Islet precursor cell (in vitro differentiated cells): ENCODE results near the gene AFMID.

Source experiments
- DNase-seq: peaks from one replicate; pipeline ENCODE4 v3.0.0-alpha.2; 2018

Gene AFMID

DNA sequence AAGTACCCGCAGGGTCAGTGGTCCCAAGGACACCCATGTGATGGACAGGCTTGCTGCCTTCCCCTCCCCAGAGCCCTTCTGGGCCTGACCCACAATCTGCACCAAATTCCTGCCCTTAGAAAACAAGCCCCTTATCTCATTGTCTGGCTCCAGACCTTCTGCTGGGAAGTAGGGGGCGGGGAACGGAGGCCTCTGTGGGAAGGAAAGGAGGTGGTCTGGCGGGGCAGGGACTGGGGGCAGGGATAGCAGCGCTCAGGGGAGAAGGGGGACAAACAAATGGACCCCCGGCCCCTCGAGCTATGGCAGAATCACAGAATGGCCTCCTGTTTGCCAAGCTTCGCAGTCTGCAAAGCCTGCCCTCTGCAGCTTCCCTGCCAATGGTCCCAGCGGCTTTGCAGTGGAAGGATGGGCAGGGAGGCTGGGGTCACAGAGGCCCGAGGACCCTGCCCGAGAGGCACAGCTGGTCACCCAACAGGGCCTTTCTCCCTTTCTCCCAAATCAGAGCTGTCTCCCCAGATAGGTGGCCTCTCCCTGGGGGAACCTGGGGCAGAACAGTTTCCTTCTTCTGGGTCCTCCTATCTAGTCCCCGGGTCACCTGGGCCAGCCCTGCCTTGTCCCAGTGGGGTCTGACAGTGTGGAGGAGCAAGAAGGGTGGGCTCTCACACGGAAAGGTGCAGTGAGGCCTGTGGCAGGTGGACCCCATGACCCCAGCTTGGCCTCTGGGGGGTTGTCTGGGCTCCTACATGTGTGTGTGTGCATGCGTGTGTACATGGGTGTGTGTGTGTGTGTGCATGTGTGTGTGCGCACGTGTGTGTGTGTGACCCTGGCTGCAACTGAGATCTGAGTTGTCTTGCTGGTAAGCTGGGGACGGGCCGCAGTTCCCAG is 69.8 kb downstream of the AFMID start:
- peak; percentile 85 for DNase-seq
